Suprapubic skin (tissue), 4 donors: ENCODE measurements around the gene FLT4.

ENCODE experiments used
- CTCF ChIP-seq, 2 donors: fragments of 200-600 bp in 1 of 2; fragments of 450-650 bp in 1 of 2; sonication (generic) in 1 of 2; IDR thresholded peaks; one replicate each; pipeline ENCODE4 v1.5.1; 2016 to 2019; ENCODE audit warnings: antibody characterized with exemption in 2 of 2, mild to moderate bottlenecking in 1 of 2, moderate library complexity in 1 of 2
- EP300 ChIP-seq: sonication (generic); formaldehyde crosslinking; IDR thresholded peaks from one replicate; pipeline ENCODE4 v1.6.1; 2017; ENCODE audit warnings: antibody characterized with exemption
- POLR2A ChIP-seq, 2 donors: fragments of 450-650 bp; IDR thresholded peaks; one replicate each; pipeline ENCODE4 v1.6.1; 2017; ENCODE audit warnings: antibody characterized with exemption in 2 of 2, mild to moderate bottlenecking in 2 of 2, moderate library complexity in 2 of 2
- POLR2AphosphoS5 ChIP-seq, 3 donors: sonication (generic); formaldehyde crosslinking; IDR thresholded peaks; one replicate each; pipeline ENCODE4 v1.6.1; 2017; ENCODE audit warnings: antibody characterized with exemption in 3 of 3

- TF ChIP-seq POLR2AphosphoS5 (IDR thresholded peaks at IDR 0.05) (no peak), CTCF (IDR thresholded peaks at IDR 0.05) (no peak), POLR2A (IDR thresholded peaks at IDR 0.05) (no peak), EP300 (no peak)
Measured at GRCh38 chr5:180627386-180628120, 21.8 kb downstream of the FLT4 start.
